Mononuclear cell (primary cell): ENCODE measurements around the gene ZNFX1. TPM values are rescaled to one million over a fixed set of nuclear protein-coding genes. Genes with fewer than 3 reads are reported as not detected.
"Not testable (repeated sequence)": the region's sequence is repeated elsewhere in the genome, so short reads cannot be mapped to it uniquely, and the experiment has no call there.

Experiments
- H3K27me3 ChIP-seq: 2 replicates; pipeline ENCODE4 v1.6.0; 2011; ENCODE audit warnings: low read length, control low read depth; ENCODE audit not compliant: insufficient read depth
- H3K4me1 ChIP-seq: 2 replicates; pipeline ENCODE4 v1.5.1; 2011; ENCODE audit warnings: mild to moderate bottlenecking, low read length, control low read depth; ENCODE audit not compliant: insufficient read depth
- H3K4me3 ChIP-seq: 2 replicates; pipeline ENCODE4 v1.5.1; 2011; ENCODE audit warnings: mild to moderate bottlenecking, low read length, moderate library complexity
- H3K9me3 ChIP-seq: 2 replicates; pipeline ENCODE4 v1.5.1; 2011; ENCODE audit warnings: low read depth, mild to moderate bottlenecking, control low read depth, low read length
- total RNA-seq: library from RNA; depleted of rRNA; stranded (reverse); fragments of >200 nt; gene quantifications from one replicate; pipeline ENCODE4 v1.2.3, GENCODE V29; 2012

ZNFX1 gene
- total RNA-seq, 1 donor = 99.6 TPM

DNA sequence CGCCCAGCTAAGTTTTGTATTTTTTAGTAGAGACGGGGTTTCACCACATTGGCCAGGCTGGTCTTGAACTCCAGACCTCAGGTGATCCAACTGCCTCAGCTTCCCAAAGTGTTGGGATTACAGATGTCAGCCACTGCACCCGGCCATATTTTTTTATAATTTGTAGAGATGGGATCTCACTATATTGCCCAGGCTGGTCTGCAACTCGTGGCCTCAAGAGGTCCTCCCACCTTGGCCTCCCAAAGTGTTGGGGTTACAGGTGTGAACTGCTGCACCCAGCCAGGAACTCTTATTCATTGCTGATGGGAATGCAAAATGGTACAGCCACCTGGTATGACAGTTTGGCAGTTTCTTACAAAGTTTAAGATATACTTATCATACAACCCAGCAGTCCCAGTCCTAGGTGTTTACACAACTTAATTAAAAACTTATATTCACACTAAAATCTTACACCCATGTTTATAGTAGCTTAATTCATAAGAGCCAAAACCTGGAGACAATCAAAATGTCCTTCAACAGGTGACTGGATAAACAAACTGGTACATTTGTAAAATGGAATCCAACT, 78.0 kb downstream of the ZNFX1 start:
- Histone ChIP-seq H3K4me3 (no peak overlapping the region), H3K9me3 (no peaks in the 10 kb centered on the region), H3K27me3 (no peaks in the 10 kb centered on the region), H3K4me1 (no peaks in the 10 kb centered on the region)

DNA sequence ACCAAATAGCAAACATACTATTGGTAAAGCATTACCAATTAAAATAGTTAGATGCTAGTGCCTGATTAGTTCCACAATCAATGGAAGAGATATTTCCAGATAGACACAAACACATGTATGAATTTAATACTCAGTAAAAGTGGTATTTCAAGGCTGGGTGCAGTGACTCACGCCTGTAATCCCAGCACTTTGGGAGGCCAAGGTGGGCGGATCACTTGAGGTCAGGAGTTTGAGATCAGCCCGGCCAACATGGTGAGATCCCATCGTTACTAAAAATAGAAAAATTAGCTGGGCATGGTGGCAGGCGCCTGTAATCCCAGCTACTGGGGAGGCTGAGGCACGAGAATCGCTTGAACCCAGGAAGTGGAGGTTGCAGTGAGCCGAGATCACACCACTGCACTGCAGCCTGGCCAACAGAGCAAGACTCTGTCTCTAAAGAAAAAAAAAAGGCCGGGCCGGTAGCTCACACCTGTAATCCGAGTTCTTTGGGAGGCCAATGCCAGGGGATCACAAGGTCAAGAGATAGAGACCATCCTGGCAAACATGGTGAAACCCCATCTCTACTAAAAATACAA, 84.8 kb downstream of the ZNFX1 start:
- H3K4me1 ChIP-seq, H3K4me3 ChIP-seq, H3K27me3 ChIP-seq: not testable (repeated sequence)

More for the DNA sequence above, 84.8 kb downstream of the ZNFX1 start:
- not testable (repeated sequence) for H3K9me3 ChIP-seq

Other genes with a start within 250 kb of the ZNFX1 start
- 33.6 TPM for gene CSE1L, start 231.7 kb downstream of the ZNFX1 start, total RNA-seq
- gene STAU1, start 89.7 kb downstream of the ZNFX1 start, total RNA-seq = 49.6 TPM
- gene DDX27, start 58.6 kb downstream of the ZNFX1 start, total RNA-seq = 71.5 TPM
- gene KCNB1, start 204.6 kb upstream of the ZNFX1 start, total RNA-seq = under 0.01 TPM